ENCODE data around the gene NDUFB4.
A peak's percentile ranks its signal among the peaks of the same experiment; 100 is the strongest.
"Not testable (repeated sequence)": the region's sequence is repeated elsewhere in the genome, so short reads cannot be mapped to it uniquely, and the experiment has no call there.

Gene NDUFB4

DNA sequence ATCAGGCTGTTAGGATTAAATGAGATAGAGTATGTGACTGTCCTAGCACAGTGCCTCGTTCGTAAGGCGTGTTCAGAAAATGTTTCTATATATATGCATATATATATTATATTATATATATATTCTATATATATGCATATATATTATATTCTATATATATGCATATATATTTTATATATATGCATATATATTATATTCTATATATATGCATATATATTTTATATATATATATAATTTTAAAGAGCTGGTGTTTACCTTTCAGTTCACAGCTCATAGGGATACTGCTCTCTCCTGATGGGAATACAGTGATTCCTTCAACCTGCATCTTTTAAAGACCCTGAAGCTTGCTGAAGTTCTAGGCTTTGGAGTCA is 702 bp downstream of the NDUFB4 start:
- H3K9ac ChIP-seq (ENCODE audit: low read length), result peak overlapping the region; percentile 98
- no peaks in the 10 kb centered on the region for H3K27me3 ChIP-seq (ENCODE audit: control insufficient read depth in 1 of 2, insufficient read depth in 2 of 2, low read length in 2 of 2)
- peaks cover 20% of the 10 kb centered on the region for H3K36me3 ChIP-seq (ENCODE audit: insufficient read depth, low read length)
- H3K9me3 ChIP-seq (ENCODE audit: low read length), result no peaks in the 10 kb centered on the region
- peak overlapping the region; percentile 92 to 95 for H3K4me3 ChIP-seq (ENCODE audit: low read depth in 1 of 2, low read length in 2 of 2)
- peak overlapping the region; percentile 91 for H3K27ac ChIP-seq (ENCODE audit: low read depth, low read length)
- H3K4me1 ChIP-seq (ENCODE audit: insufficient read depth, low read length), result peaks cover 37% of the 10 kb centered on the region

DNA sequence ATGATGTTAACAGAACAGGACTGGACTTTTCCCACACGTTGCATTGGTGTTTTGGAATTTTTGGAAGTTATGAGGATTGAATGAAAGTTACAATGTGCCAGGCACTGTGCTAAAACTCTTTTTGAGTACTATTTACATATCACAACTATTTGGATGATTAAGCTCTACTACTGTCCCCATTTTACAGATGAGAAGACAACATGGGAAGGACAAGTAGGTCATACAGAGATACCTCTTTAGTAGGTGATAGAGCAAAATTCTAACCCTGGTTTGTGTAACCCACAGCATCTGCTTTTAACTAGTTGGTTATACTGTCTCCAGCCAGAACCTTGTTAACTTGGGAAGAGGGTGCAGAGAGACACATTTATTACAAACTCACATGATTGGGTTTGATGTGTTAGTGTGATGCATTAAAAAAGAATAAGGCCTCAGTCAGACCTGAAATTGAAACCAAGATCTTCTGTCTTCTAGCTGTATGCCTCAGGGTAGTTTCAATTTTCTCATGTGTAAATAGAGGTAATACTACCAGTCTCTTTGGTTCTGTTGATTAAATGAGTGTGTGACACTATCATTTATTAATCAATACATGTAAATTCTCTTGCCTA is 1.4 kb downstream of the NDUFB4 start:
- no peaks in the 10 kb centered on the region for H3K27me3 ChIP-seq (ENCODE audit: control insufficient read depth in 1 of 2, insufficient read depth in 2 of 2, low read length in 2 of 2)
- H3K9me3 ChIP-seq (ENCODE audit: low read length), result no peaks in the 10 kb centered on the region
- peaks cover 37% of the 10 kb centered on the region for H3K4me1 ChIP-seq (ENCODE audit: insufficient read depth, low read length)
- peak overlapping the region in 1 of 2 donors; percentile 62 for H3K4me3 ChIP-seq (ENCODE audit: low read depth in 1 of 2, low read length in 2 of 2)
- H3K27ac ChIP-seq (ENCODE audit: low read depth, low read length), result no peak overlapping the region
- H3K9ac ChIP-seq (ENCODE audit: low read length), result peak overlapping the region; percentile 36
- H3K36me3 ChIP-seq (ENCODE audit: insufficient read depth, low read length), result peaks cover 25% of the 10 kb centered on the region

GRCh38 chr3:120599211-120599610 is 3.1 kb downstream of the NDUFB4 start:
- Histone ChIP-seq H3K4me3 (ENCODE audit: low read depth in 1 of 2, low read length in 2 of 2) (no peak overlapping the region), H3K4me1 (ENCODE audit: insufficient read depth, low read length) (peaks cover 37% of the 10 kb centered on the region), H3K27me3 (ENCODE audit: control insufficient read depth in 1 of 2, insufficient read depth in 2 of 2, low read length in 2 of 2) (no peaks in the 10 kb centered on the region), H3K36me3 (ENCODE audit: insufficient read depth, low read length) (peaks cover 29% of the 10 kb centered on the region), H3K27ac (ENCODE audit: low read depth, low read length) (no peak overlapping the region), H3K9me3 (ENCODE audit: low read length) (no peaks in the 10 kb centered on the region), H3K9ac (ENCODE audit: low read length) (no peak overlapping the region)

GRCh38 chr3:120601554-120601953 is 5.4 kb downstream of the NDUFB4 start:
- no peaks in the 10 kb centered on the region for H3K27me3 ChIP-seq (ENCODE audit: control insufficient read depth in 1 of 2, insufficient read depth in 2 of 2, low read length in 2 of 2)
- H3K36me3 ChIP-seq (ENCODE audit: insufficient read depth, low read length), result peaks cover 29% of the 10 kb centered on the region
- H3K9ac ChIP-seq (ENCODE audit: low read length), result no peak overlapping the region
- peaks cover 37% of the 10 kb centered on the region for H3K4me1 ChIP-seq (ENCODE audit: insufficient read depth, low read length)
- H3K9me3 ChIP-seq (ENCODE audit: low read length), result no peaks in the 10 kb centered on the region
- no peak overlapping the region for H3K27ac ChIP-seq (ENCODE audit: low read depth, low read length)
- no peak overlapping the region for H3K4me3 ChIP-seq (ENCODE audit: low read depth in 1 of 2, low read length in 2 of 2)

- H3K27ac ChIP-seq (ENCODE audit: low read depth, low read length), result no peak overlapping the region
- peaks cover 29% of the 10 kb centered on the region for H3K36me3 ChIP-seq (ENCODE audit: insufficient read depth, low read length)
- no peaks in the 10 kb centered on the region for H3K27me3 ChIP-seq (ENCODE audit: control insufficient read depth in 1 of 2, insufficient read depth in 2 of 2, low read length in 2 of 2)
- H3K9me3 ChIP-seq (ENCODE audit: low read length), result no peaks in the 10 kb centered on the region
- no peak overlapping the region for H3K9ac ChIP-seq (ENCODE audit: low read length)
- H3K4me3 ChIP-seq (ENCODE audit: low read depth in 1 of 2, low read length in 2 of 2), result no peak overlapping the region
- peaks cover 30% of the 10 kb centered on the region for H3K4me1 ChIP-seq (ENCODE audit: insufficient read depth, low read length)
These were observed 6.5 kb downstream of the NDUFB4 start for GRCh38 chr3:120602682-120603081.

GRCh38 chr3:120604382-120604781 is 8.2 kb downstream of the NDUFB4 start:
- peaks cover 13% of the 10 kb centered on the region for H3K4me1 ChIP-seq (ENCODE audit: insufficient read depth, low read length)
- no peak overlapping the region for H3K9ac ChIP-seq (ENCODE audit: low read length)
- H3K36me3 ChIP-seq (ENCODE audit: insufficient read depth, low read length), result peaks cover 23% of the 10 kb centered on the region
- H3K27me3 ChIP-seq (ENCODE audit: control insufficient read depth in 1 of 2, insufficient read depth in 2 of 2, low read length in 2 of 2), result no peaks in the 10 kb centered on the region
- no peak overlapping the region for H3K4me3 ChIP-seq (ENCODE audit: low read depth in 1 of 2, low read length in 2 of 2)
- no peak overlapping the region for H3K27ac ChIP-seq (ENCODE audit: low read depth, low read length)
- H3K9me3 ChIP-seq (ENCODE audit: low read length), result no peaks in the 10 kb centered on the region

DNA sequence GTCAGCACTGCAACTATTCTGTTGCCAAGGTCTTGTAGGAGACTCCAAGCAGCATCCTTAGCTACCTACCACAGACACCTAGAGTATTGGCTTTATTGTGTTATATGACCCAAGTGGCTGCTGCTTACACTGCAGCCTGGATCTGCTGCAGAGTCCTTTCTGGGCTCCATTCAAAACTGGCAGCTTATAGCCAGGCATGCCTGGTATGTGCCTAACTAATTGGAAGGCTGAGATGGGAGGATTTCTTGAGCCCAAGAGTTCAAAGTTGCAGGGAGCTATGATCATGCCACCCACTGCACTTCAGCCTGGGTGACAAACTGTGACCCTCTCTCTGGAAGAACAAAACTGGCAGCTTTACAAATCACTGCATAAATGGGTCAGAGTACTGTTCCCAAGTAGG is 8.6 kb downstream of the NDUFB4 start:
- no peak overlapping the region for H3K4me3 ChIP-seq (ENCODE audit: low read depth in 1 of 2, low read length in 2 of 2)
- H3K4me1 ChIP-seq (ENCODE audit: insufficient read depth, low read length), result peaks cover 9% of the 10 kb centered on the region
- H3K9me3 ChIP-seq (ENCODE audit: low read length), result no peaks in the 10 kb centered on the region
- no peaks in the 10 kb centered on the region for H3K27me3 ChIP-seq (ENCODE audit: control insufficient read depth in 1 of 2, insufficient read depth in 2 of 2, low read length in 2 of 2)
- H3K9ac ChIP-seq (ENCODE audit: low read length), result no peak overlapping the region
- peaks cover 23% of the 10 kb centered on the region for H3K36me3 ChIP-seq (ENCODE audit: insufficient read depth, low read length)
- H3K27ac ChIP-seq (ENCODE audit: low read depth, low read length), result no peak overlapping the region

- no peaks in the 10 kb centered on the region for H3K27me3 ChIP-seq (ENCODE audit: control insufficient read depth in 1 of 2, insufficient read depth in 2 of 2, low read length in 2 of 2)
- H3K9ac ChIP-seq (ENCODE audit: low read length), result no peak overlapping the region
- no peak overlapping the region for H3K27ac ChIP-seq (ENCODE audit: low read depth, low read length)
- H3K4me3 ChIP-seq (ENCODE audit: low read depth in 1 of 2, low read length in 2 of 2), result no peak overlapping the region
- no peaks in the 10 kb centered on the region for H3K4me1 ChIP-seq (ENCODE audit: insufficient read depth, low read length)
- no peaks in the 10 kb centered on the region for H3K36me3 ChIP-seq (ENCODE audit: insufficient read depth, low read length)
- H3K9me3 ChIP-seq (ENCODE audit: low read length), result no peaks in the 10 kb centered on the region
These were observed 12.4 kb downstream of the NDUFB4 start for GRCh38 chr3:120608506-120608905.

DNA sequence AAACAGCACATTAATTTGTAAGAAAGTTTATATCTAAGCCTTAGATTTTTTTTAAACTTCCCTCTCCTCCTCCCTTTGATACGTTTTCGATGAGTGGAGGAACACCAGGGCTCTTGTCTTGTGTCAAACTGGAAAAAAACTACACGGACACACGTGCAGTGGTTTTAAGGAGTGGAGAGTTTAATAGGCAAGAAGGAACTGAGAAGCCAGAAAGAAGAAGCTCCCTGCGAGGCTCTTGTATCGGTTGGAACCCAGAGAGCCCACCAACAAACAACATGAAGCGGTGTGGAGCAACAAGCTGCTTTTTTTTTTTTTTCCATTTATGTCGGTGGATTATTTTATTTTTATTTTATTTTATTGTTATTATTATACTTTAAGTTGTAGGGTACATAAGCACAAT is 18.6 kb downstream of the NDUFB4 start:
- Histone ChIP-seq H3K9ac (ENCODE audit: low read length) (no peak overlapping the region), H3K9me3 (ENCODE audit: low read length) (no peaks in the 10 kb centered on the region), H3K4me3 (ENCODE audit: low read depth in 1 of 2, low read length in 2 of 2) (no peak overlapping the region), H3K27ac (ENCODE audit: low read depth, low read length) (no peak overlapping the region), H3K27me3 (ENCODE audit: control insufficient read depth in 1 of 2, insufficient read depth in 2 of 2, low read length in 2 of 2) (no peaks in the 10 kb centered on the region), H3K36me3 (ENCODE audit: insufficient read depth, low read length) (no peaks in the 10 kb centered on the region), H3K4me1 (ENCODE audit: insufficient read depth, low read length) (no peaks in the 10 kb centered on the region)

DNA sequence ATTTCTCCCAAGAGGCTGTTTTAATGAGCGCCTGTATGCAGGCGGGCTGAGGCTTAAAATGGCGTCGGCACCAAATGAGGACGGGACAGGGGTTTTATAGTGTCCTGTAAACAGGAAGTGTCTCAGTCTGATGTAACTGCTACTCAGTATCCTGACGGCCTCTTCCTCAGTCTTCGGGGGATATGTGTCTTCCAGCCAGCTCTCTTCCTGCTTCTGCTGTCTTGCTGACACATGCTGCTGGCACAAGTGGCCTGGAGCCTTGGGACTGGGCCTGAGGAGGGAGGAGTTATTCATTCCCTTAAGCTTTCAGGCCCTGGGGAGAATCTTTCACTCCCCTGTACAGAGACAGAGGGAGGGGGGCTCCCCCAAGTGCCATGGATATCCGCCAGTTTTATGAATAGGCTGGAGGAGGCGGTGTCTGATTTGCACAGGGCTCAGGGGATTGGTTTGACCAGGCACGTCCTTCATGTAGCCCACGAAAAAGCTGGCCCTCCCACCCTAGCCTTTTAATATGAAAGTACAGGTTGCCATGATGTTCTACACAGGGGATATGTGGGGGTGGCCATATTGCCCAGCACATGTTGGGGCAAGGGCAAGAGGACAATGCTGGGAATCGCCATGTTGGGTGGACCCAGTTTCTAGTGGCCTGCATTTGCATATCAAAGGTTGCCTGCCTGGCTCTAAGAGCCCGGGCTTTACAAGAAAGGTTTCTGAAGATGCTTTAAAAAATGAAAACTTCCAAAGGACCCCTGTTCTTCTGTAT is 19.9 kb downstream of the NDUFB4 start:
- H3K36me3 ChIP-seq (ENCODE audit: insufficient read depth, low read length), result no peaks in the 10 kb centered on the region
- H3K9me3 ChIP-seq (ENCODE audit: low read length), result no peaks in the 10 kb centered on the region
- H3K9ac ChIP-seq (ENCODE audit: low read length), result no peak overlapping the region
- no peak overlapping the region for H3K4me3 ChIP-seq (ENCODE audit: low read depth in 1 of 2, low read length in 2 of 2)
- no peak overlapping the region for H3K27ac ChIP-seq (ENCODE audit: low read depth, low read length)
- no peaks in the 10 kb centered on the region for H3K27me3 ChIP-seq (ENCODE audit: control insufficient read depth in 1 of 2, insufficient read depth in 2 of 2, low read length in 2 of 2)
- no peaks in the 10 kb centered on the region for H3K4me1 ChIP-seq (ENCODE audit: insufficient read depth, low read length)

DNA sequence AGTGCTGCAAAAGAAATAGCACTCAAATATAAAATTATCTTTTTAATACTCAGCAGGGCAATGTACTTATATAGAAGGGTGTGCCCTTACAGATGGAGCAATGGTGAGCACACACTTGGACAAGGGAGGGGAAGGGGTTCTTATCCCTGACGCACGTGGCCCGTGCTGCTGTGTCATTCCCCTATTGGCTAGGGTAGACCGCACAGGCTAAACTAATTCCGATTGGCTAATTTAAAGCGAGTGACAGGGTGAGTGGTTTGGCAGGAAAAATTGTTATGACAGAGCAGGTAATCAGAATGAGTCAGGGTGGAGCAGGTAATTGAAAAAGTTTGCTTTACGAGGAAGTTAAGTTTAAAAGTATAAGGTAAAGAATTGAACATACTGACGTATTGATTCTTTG is 20.6 kb downstream of the NDUFB4 start:
- H3K36me3 ChIP-seq (ENCODE audit: insufficient read depth, low read length); H3K27ac ChIP-seq (ENCODE audit: low read depth, low read length): not testable (repeated sequence)

DNA sequence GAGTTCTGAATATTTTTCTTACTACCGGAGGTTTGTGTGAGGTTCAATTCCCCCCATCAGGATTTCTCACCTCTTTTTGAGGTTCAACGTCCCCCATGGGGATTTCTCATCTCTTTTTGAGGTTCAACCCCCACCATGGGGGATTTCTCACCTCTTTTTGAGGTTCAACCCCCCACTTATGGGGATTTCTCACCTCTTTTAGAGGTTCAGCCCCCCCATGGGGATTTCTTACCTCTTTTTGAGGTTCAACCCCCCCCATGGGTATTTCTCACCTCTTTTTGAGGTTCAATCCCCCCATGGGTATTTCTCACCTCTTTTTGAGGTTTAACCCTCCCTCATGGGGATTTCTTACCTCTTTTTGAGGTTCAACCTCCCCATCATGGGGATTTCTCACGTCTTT is 26.3 kb downstream of the NDUFB4 start:
- Histone ChIP-seq H3K9me3 (ENCODE audit: low read length) (no peaks in the 10 kb centered on the region), H3K9ac (ENCODE audit: low read length) (no peak overlapping the region), H3K27me3 (ENCODE audit: control insufficient read depth in 1 of 2, insufficient read depth in 2 of 2, low read length in 2 of 2) (no peaks in the 10 kb centered on the region), H3K36me3 (ENCODE audit: insufficient read depth, low read length) (no peaks in the 10 kb centered on the region), H3K27ac (ENCODE audit: low read depth, low read length) (no peak overlapping the region), H3K4me1 (ENCODE audit: insufficient read depth, low read length) (no peaks in the 10 kb centered on the region), H3K4me3 (ENCODE audit: low read depth in 1 of 2, low read length in 2 of 2) (no peak overlapping the region)

More for the DNA sequence above, 20.6 kb downstream of the NDUFB4 start:
- H3K4me1 ChIP-seq (ENCODE audit: insufficient read depth, low read length); H3K4me3 ChIP-seq (ENCODE audit: low read depth in 1 of 2, low read length in 2 of 2); H3K27me3 ChIP-seq (ENCODE audit: control insufficient read depth in 1 of 2, insufficient read depth in 2 of 2, low read length in 2 of 2); H3K9ac ChIP-seq (ENCODE audit: low read length); H3K9me3 ChIP-seq (ENCODE audit: low read length): not testable (repeated sequence)
